K562 (cell line): ENCODE data around the gene TXLNA. TPM values are rescaled to one million over a fixed set of nuclear protein-coding genes. Genes with fewer than 3 reads are reported as not detected.

Source experiments
- ARID4B ChIP-seq: sonication (generic); formaldehyde crosslinking; IDR thresholded peaks from 2 replicates; pipeline ENCODE4 v1.8.0; 2022; ENCODE audit warnings: mild to moderate bottlenecking, missing genetic modification reagents
- CBFB ChIP-seq: sonication (generic); formaldehyde crosslinking; IDR thresholded peaks from 2 replicates; pipeline ENCODE4 v1.4.0; 2020; ENCODE audit warnings: mild to moderate bottlenecking, missing genetic modification reagents
- FOXJ2 ChIP-seq: fragments of 200-800 bp; sonication (Bioruptor generic); IDR thresholded peaks from 2 replicates; pipeline ENCODE4 v1.6.1; 2016; ENCODE audit warnings: missing genetic modification characterization, missing compliant biosample characterization
- MBD1 ChIP-seq: fragments of 250-450 bp; sonication (Bioruptor Pico); IDR thresholded peaks from 2 replicates; pipeline ENCODE4 v1.8.0; 2022; ENCODE audit warnings: inconsistent platforms
- SRSF3 ChIP-seq: fragments of 200-400 bp; formaldehyde crosslinking; IDR thresholded peaks from 2 replicates; pipeline ENCODE4 v1.6.1; 2016; ENCODE audit warnings: mild to moderate bottlenecking, low read length, moderate library complexity; ENCODE audit not compliant: insufficient read depth
- TAL1 ChIP-seq: fragments of 450-650 bp; IDR thresholded peaks from 2 replicates; pipeline ENCODE4 v1.6.1; 2016; ENCODE audit warnings: mild to moderate bottlenecking
- VEZF1 ChIP-seq: fragments of 200-800 bp; sonication (Bioruptor generic); IDR thresholded peaks from 2 replicates; pipeline ENCODE4 v1.6.1; 2017; ENCODE audit warnings: missing genetic modification characterization, missing compliant biosample characterization
- polyA plus RNA-seq, 8 experiments: library from polyadenylated mRNA; depleted of rRNA in 4 of 8; stranded (reverse) in 5 of 8; unstranded in 3 of 8; fragments of >200 nt; fragmentation: Nextera tagmentation in 2 of 8; fragmentation: Illumina TruSeq in 1 of 8; extraction: Ambion mirVana in 2 of 8; extraction: Trizol in 1 of 8; gene quantifications; 2 replicates each; pipeline versions ENCODE4 v1.2.1 to v1.2.3, GENCODE V29; 2011 to 2014; ENCODE audit warnings: inconsistent platforms in 1 of 8, missing spikeins in 1 of 8
- total RNA-seq, 7 experiments: library from RNA; depleted of rRNA in 6 of 7; stranded (reverse); fragments of >200 nt in 6 of 7; fragmentation: Illumina TruSeq in 2 of 7; extraction: Trizol in 2 of 7; gene quantifications; 2 replicates each; pipeline versions ENCODE4 v1.2.1 to v1.2.3, GENCODE V29; 2011 to 2021; ENCODE audit warnings: low replicate concordance in 1 of 7
- TF ChIP-seq, protein P1 (sequence below): fragments of 250-450 bp; sonication (Bioruptor Pico); IDR thresholded peaks from 2 replicates; pipeline ENCODE4 v1.4.0; 2020; ENCODE audit warnings: mild to moderate bottlenecking, moderate library complexity
- TF ChIP-seq, protein P2 (sequence below): fragments of 450-650 bp; IDR thresholded peaks from 2 replicates; pipeline ENCODE4 v1.6.1; 2018; ENCODE audit warnings: mild to moderate bottlenecking, low read depth; ENCODE audit not compliant: partially characterized antibody

The TXLNA gene
- total and polyA plus RNA-seq, 9 of the 15 experiments (the other 6 are each of a cell fraction or from before 2014, with no cell fraction given) = 9.2 to 54.5 (median 39.3) TPM

- peak; percentile 58; the same call in 1 of the 2 replicates for TF ChIP-seq CBFB
- TF ChIP-seq TAL1 = no peak
- TF ChIP-seq, protein P1, sequence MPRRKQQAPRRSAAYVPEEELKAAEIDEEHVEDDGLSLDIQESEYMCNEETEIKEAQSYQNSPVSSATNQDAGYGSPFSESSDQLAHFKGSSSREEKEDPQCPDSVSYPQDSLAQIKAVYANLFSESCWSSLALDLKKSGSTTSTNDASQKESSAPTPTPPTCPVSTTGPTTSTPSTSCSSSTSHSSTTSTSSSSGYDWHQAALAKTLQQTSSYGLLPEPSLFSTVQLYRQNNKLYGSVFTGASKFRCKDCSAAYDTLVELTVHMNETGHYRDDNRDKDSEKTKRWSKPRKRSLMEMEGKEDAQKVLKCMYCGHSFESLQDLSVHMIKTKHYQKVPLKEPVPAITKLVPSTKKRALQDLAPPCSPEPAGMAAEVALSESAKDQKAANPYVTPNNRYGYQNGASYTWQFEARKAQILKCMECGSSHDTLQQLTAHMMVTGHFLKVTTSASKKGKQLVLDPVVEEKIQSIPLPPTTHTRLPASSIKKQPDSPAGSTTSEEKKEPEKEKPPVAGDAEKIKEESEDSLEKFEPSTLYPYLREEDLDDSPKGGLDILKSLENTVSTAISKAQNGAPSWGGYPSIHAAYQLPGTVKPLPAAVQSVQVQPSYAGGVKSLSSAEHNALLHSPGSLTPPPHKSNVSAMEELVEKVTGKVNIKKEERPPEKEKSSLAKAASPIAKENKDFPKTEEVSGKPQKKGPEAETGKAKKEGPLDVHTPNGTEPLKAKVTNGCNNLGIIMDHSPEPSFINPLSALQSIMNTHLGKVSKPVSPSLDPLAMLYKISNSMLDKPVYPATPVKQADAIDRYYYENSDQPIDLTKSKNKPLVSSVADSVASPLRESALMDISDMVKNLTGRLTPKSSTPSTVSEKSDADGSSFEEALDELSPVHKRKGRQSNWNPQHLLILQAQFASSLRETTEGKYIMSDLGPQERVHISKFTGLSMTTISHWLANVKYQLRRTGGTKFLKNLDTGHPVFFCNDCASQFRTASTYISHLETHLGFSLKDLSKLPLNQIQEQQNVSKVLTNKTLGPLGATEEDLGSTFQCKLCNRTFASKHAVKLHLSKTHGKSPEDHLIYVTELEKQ (CRISPR knock-in tag) = no peak
- TF ChIP-seq ARID4B (CRISPR knock-in tag) = peak; percentile 77
- TF ChIP-seq FOXJ2 (tag) = no peak
- TF ChIP-seq SRSF3 = peak; percentile 95
- TF ChIP-seq, protein P2, sequence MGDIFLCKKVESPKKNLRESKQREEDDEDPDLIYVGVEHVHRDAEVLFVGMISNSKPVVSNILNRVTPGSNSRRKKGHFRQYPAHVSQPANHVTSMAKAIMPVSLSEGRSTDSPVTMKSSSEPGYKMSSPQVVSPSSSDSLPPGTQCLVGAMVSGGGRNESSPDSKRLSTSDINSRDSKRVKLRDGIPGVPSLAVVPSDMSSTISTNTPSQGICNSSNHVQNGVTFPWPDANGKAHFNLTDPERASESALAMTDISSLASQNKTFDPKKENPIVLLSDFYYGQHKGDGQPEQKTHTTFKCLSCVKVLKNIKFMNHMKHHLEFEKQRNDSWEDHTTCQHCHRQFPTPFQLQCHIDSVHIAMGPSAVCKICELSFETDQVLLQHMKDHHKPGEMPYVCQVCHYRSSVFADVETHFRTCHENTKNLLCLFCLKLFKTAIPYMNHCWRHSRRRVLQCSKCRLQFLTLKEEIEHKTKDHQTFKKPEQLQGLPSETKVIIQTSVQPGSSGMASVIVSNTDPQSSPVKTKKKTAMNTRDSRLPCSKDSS = no peak
- TF ChIP-seq VEZF1 (CRISPR knock-in tag) = peak; percentile 75
- no peak for TF ChIP-seq MBD1 (CRISPR knock-in tag)
These were observed 26.2 kb downstream of the TXLNA start, which contains the start of gene IQCC (continued) for GRCh38 chr1:32205401-32206370.
